SK-N-SH treated with all-trans-retinoic acid at 6 μM for 48 hours (cell line): ENCODE measurements around the gene RNF213.

Experiments used
- ATAC-seq: fragments of 200-7000 bp; cut with Tn5 transposase; 3 replicates; pipeline ENCODE4 v1.9.1; 2020; ENCODE audit warnings: mild to moderate bottlenecking, moderate library complexity
- ARNTL ChIP-seq: fragments of 450-650 bp; formaldehyde crosslinking; IDR thresholded peaks from 2 replicates; pipeline ENCODE4 v1.5.0; 2020; ENCODE audit warnings: low read depth, mild to moderate bottlenecking, moderate library complexity, borderline replicate concordance
- CREB5 ChIP-seq: fragments of 250-450 bp; sonication (Bioruptor Pico); IDR thresholded peaks from 2 replicates; pipeline ENCODE4 v1.5.1; 2020; ENCODE audit warnings: low read depth, mild to moderate bottlenecking, moderate library complexity
- CSDC2 ChIP-seq: fragments of 250-450 bp; sonication (Bioruptor Pico); IDR thresholded peaks from 2 replicates; pipeline ENCODE4 v1.5.0; 2020; ENCODE audit warnings: mild to moderate bottlenecking, moderate library complexity
- CSRNP3 ChIP-seq: fragments of 250-450 bp; sonication (Bioruptor Pico); IDR thresholded peaks from 2 replicates; pipeline ENCODE4 v1.5.1; 2021; ENCODE audit warnings: mild to moderate bottlenecking, moderate library complexity
- ESRRG ChIP-seq: fragments of 250-450 bp; sonication (Bioruptor Pico); IDR thresholded peaks from 2 replicates; pipeline ENCODE4 v1.6.1; 2021; ENCODE audit warnings: mild to moderate bottlenecking
- GLIS3 ChIP-seq: fragments of 250-450 bp; sonication (Bioruptor Pico); IDR thresholded peaks from 2 replicates; pipeline ENCODE4 v1.5.0; 2020; ENCODE audit warnings: mild to moderate bottlenecking, moderate library complexity
- ISL1 ChIP-seq: fragments of 250-450 bp; sonication (Bioruptor Pico); IDR thresholded peaks from 2 replicates; pipeline ENCODE4 v2.1.2; 2022; ENCODE audit warnings: mild to moderate bottlenecking, moderate library complexity
- OSR1 ChIP-seq: fragments of 250-450 bp; sonication (Bioruptor Pico); IDR thresholded peaks from 2 replicates; pipeline ENCODE4 v1.8.0; 2022; ENCODE audit warnings: moderate library complexity, mild to moderate bottlenecking, inconsistent platforms
- PATZ1 ChIP-seq: fragments of 250-450 bp; sonication (Bioruptor Pico); IDR thresholded peaks from 2 replicates; pipeline ENCODE4 v1.8.0; 2020; ENCODE audit warnings: mild to moderate bottlenecking, moderate library complexity, borderline replicate concordance
- POU6F1 ChIP-seq: fragments of 250-450 bp; sonication (Bioruptor Pico); IDR thresholded peaks from 2 replicates; pipeline ENCODE4 v1.8.0; 2021; ENCODE audit warnings: low read depth, mild to moderate bottlenecking, moderate library complexity, borderline replicate concordance
- PPARA ChIP-seq: fragments of 250-450 bp; sonication (Bioruptor Pico); IDR thresholded peaks from 2 replicates; pipeline ENCODE4 v1.5.0; 2020; ENCODE audit warnings: mild to moderate bottlenecking, borderline replicate concordance
- RARB ChIP-seq: fragments of 250-450 bp; sonication (Bioruptor Pico); IDR thresholded peaks from 2 replicates; pipeline ENCODE4 v1.8.0; 2021; ENCODE audit warnings: mild to moderate bottlenecking, moderate library complexity
- SNAI2 ChIP-seq: fragments of 250-450 bp; sonication (Bioruptor Pico); IDR thresholded peaks from 2 replicates; pipeline ENCODE4 v1.5.0; 2020; ENCODE audit warnings: mild to moderate bottlenecking, moderate library complexity
- TCF4 ChIP-seq: fragments of 250-450 bp; sonication (Bioruptor Pico); IDR thresholded peaks from 2 replicates; pipeline ENCODE4 v1.8.0; 2021; ENCODE audit warnings: mild to moderate bottlenecking, moderate library complexity, borderline replicate concordance
- TOX ChIP-seq: fragments of 250-450 bp; sonication (Bioruptor Pico); IDR thresholded peaks from 2 replicates; pipeline ENCODE4 v1.8.0; 2021; ENCODE audit warnings: mild to moderate bottlenecking, moderate library complexity, borderline replicate concordance
- TSHZ2 ChIP-seq: fragments of 250-450 bp; sonication (Bioruptor Pico); IDR thresholded peaks from 2 replicates; pipeline ENCODE4 v1.5.0; 2020; ENCODE audit warnings: mild to moderate bottlenecking, moderate library complexity
- ZC3H10 ChIP-seq: fragments of 250-450 bp; sonication (Bioruptor Pico); IDR thresholded peaks from 2 replicates; pipeline ENCODE4 v1.5.1; 2021; ENCODE audit warnings: mild to moderate bottlenecking, moderate library complexity
- ZFP3 ChIP-seq: fragments of 250-450 bp; sonication (Bioruptor Pico); IDR thresholded peaks from 2 replicates; pipeline ENCODE4 v1.5.0; 2020; ENCODE audit warnings: mild to moderate bottlenecking, moderate library complexity
- ZFP30 ChIP-seq: fragments of 450-650 bp; formaldehyde crosslinking; IDR thresholded peaks from 2 replicates; pipeline ENCODE4 v1.5.0; 2022; ENCODE audit warnings: mild to moderate bottlenecking, moderate library complexity
- ZNF565 ChIP-seq: fragments of 450-650 bp; formaldehyde crosslinking; conservative IDR thresholded peaks from 2 replicates; pipeline ENCODE4 v1.5.0; 2020; ENCODE audit warnings: low read depth, mild to moderate bottlenecking, moderate library complexity
- ZNF70 ChIP-seq: fragments of 450-650 bp; formaldehyde crosslinking; IDR thresholded peaks from 2 replicates; pipeline ENCODE4 v1.5.0; 2020; ENCODE audit warnings: mild to moderate bottlenecking, moderate library complexity
- ZNF8 ChIP-seq: fragments of 450-650 bp; formaldehyde crosslinking; IDR thresholded peaks from 2 replicates; pipeline ENCODE4 v1.5.0; 2020; ENCODE audit warnings: mild to moderate bottlenecking, moderate library complexity

Gene RNF213

GRCh38 chr17:80432961-80433550 lies 172.4 kb downstream of the RNF213 start:
- TF ChIP-seq GLIS3 (CRISPR knock-in tag): no peak
- TF ChIP-seq ARNTL (CRISPR knock-in tag): no peak
- no peak for TF ChIP-seq ISL1 (CRISPR knock-in tag)
- TF ChIP-seq ZFP30 (CRISPR knock-in tag): no peak
- TF ChIP-seq ZNF8 (CRISPR knock-in tag): no peak
- TF ChIP-seq POU6F1 (CRISPR knock-in tag): no peak
- TF ChIP-seq RARB (CRISPR knock-in tag): no peak
- TF ChIP-seq ZC3H10 (CRISPR knock-in tag): no peak
- no peak for TF ChIP-seq SNAI2 (CRISPR knock-in tag)
- no peak for TF ChIP-seq PATZ1
- no peak for TF ChIP-seq ZNF565 (CRISPR knock-in tag)
- TF ChIP-seq CSDC2 (CRISPR knock-in tag): no peak
- no peak for TF ChIP-seq TOX
- TF ChIP-seq PPARA: no peak
- no peak for TF ChIP-seq TCF4 (CRISPR knock-in tag)
- no peak for TF ChIP-seq TSHZ2
- TF ChIP-seq CREB5 (CRISPR knock-in tag): no peak
- TF ChIP-seq ZNF70 (CRISPR knock-in tag): no peak
- TF ChIP-seq CSRNP3: no peak
- no peak for TF ChIP-seq OSR1 (CRISPR knock-in tag)
- no peak for ATAC-seq

GRCh38 chr17:80433916-80434666 lies 173.4 kb downstream of the RNF213 start:
- TF ChIP-seq ZC3H10 (CRISPR knock-in tag) (no peak), PPARA (no peak), TOX (no peak), ARNTL (CRISPR knock-in tag) (no peak), TSHZ2 (no peak), RARB (CRISPR knock-in tag) (no peak), ZNF565 (CRISPR knock-in tag) (no peak), ZFP3 (CRISPR knock-in tag) (no peak), ZFP30 (CRISPR knock-in tag) (no peak), OSR1 (CRISPR knock-in tag) (no peak), CSDC2 (CRISPR knock-in tag) (no peak), ESRRG (CRISPR knock-in tag) (no peak), ZNF70 (CRISPR knock-in tag) (no peak), SNAI2 (CRISPR knock-in tag) (no peak)
- ATAC-seq: no peak
